ENCODE measurements around the gene UBE3D. TPM values are rescaled to one million over a fixed set of nuclear protein-coding genes. Genes with fewer than 3 reads are reported as not detected.

UBE3D gene
- total RNA-seq, 2 experiments from 2014 or later: 6.7 to 7.6 TPM

DNA sequence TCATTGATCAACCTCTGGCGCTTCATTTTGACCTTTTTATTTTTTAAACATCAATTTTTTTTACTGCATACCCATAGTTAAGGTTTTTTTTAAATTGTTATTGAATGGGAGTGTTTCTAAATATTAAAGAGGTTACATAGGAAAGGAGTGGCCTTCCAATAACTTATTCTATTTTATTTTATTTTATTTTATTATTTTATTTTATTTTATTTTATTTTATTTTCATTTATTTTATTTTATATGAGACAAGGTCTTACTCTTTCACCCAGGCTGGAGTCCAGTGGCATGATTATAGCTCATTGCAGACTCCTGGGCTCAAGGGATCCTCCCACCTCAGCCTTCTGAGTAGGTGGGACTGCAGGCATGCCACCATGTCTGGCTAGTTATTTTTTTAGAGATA lies 32.0 kb upstream of the UBE3D start:
- Mint-ChIP-seq H3K9me3 (peaks cover 2% of the 10 kb centered on the region), H3K4me3 (no peak overlapping the region), H3K27me3 (no peaks in the 10 kb centered on the region), H3K27ac (no peak overlapping the region), H3K36me3 (ENCODE audit: low read depth) (peaks cover 13% of the 10 kb centered on the region), H3K4me1 (ENCODE audit: low read depth) (peaks cover 6% of the 10 kb centered on the region)
- ChIA-PET CTCF (interaction anchor here (4.8 kb wide), 1 partner anchor 31 kb away, joined by 32 read pairs; the partner anchor contains the start of genes DOP1A and UBE3D), POLR2A (no interaction called here)
- no peak for DNase-seq
- ATAC-seq: no peak
- no peak for TF ChIP-seq CTCF (IDR thresholded peaks at IDR 0.05)
- intact Hi-C loops (cut with micrococcal nuclease): no loop called here

GRCh38 chr6:83097204-83097603 lies 31.6 kb upstream of the UBE3D start:
- H3K27ac Mint-ChIP-seq: no peak overlapping the region

GRCh38 chr6:83096791-83097190 lies 31.1 kb upstream of the UBE3D start:
- ChIA-PET CTCF (interaction anchor here (4.8 kb wide), 1 partner anchor 30 kb away, joined by 32 read pairs; the partner anchor contains the start of genes DOP1A and UBE3D), POLR2A (no interaction called here)
- ATAC-seq (no peak), DNase-seq (no peak)
- Mint-ChIP-seq H3K4me1 (ENCODE audit: low read depth) (peaks cover 6% of the 10 kb centered on the region), H3K4me3 (no peak overlapping the region), H3K36me3 (ENCODE audit: low read depth) (peaks cover 5% of the 10 kb centered on the region), H3K9me3 (peaks cover 2% of the 10 kb centered on the region), H3K27ac (no peak overlapping the region), H3K27me3 (no peaks in the 10 kb centered on the region)
- no peak for TF ChIP-seq CTCF (IDR thresholded peaks at IDR 0.05)
- intact Hi-C loops (cut with micrococcal nuclease): no loop called here

More at GRCh38 chr6:83097204-83097603, 31.6 kb upstream of the UBE3D start:
- DNase-seq (no peak), ATAC-seq (no peak)
- ChIA-PET POLR2A (no interaction called here), CTCF (interaction anchor here (4.8 kb wide), 1 partner anchor 31 kb away, joined by 32 read pairs; the partner anchor contains the start of genes DOP1A and UBE3D)
- intact Hi-C loops (cut with micrococcal nuclease): no loop called here
- peaks cover 6% of the 10 kb centered on the region for H3K4me1 Mint-ChIP-seq (ENCODE audit: low read depth)
- H3K9me3 Mint-ChIP-seq: peaks cover 2% of the 10 kb centered on the region
- peaks cover 9% of the 10 kb centered on the region for H3K36me3 Mint-ChIP-seq (ENCODE audit: low read depth)
- TF ChIP-seq CTCF (IDR thresholded peaks at IDR 0.05): no peak
- no peaks in the 10 kb centered on the region for H3K27me3 Mint-ChIP-seq
- no peak overlapping the region for H3K4me3 Mint-ChIP-seq

GRCh38 chr6:83092756-83093399 lies 27.2 kb upstream of the UBE3D start:
- no peak overlapping the region for H3K27ac Mint-ChIP-seq
- ChIA-PET POLR2A (no interaction called here), CTCF (interaction anchor here (9.5 kb wide), 1 partner anchor 26 kb away, joined by 75 read pairs; the partner anchor contains the start of genes DOP1A and UBE3D)
- intact Hi-C loops (cut with micrococcal nuclease): no loop called here
- no peak for DNase-seq
- peaks cover 6% of the 10 kb centered on the region for H3K36me3 Mint-ChIP-seq (ENCODE audit: low read depth)
- H3K27me3 Mint-ChIP-seq: no peaks in the 10 kb centered on the region
- H3K4me3 Mint-ChIP-seq: no peak overlapping the region
- H3K9me3 Mint-ChIP-seq: peaks cover 2% of the 10 kb centered on the region
- no peak for ATAC-seq
- peaks cover 6% of the 10 kb centered on the region for H3K4me1 Mint-ChIP-seq (ENCODE audit: low read depth)
- no peak for TF ChIP-seq CTCF (IDR thresholded peaks at IDR 0.05)

GRCh38 chr6:83086751-83087150 lies 21.1 kb upstream of the UBE3D start:
- CTCF ChIA-PET: interaction anchor here (1.7 to 9.5 kb wide), 3 partner anchors 20 to 129 kb away, joined by 5 to 75 read pairs (median 8); partner anchors contain the start of genes DOP1A and UBE3D
- peak; percentile 95 for ATAC-seq
- peak overlapping the region; percentile 37 for H3K27ac Mint-ChIP-seq
- intact Hi-C loops (cut with micrococcal nuclease): no loop called here
- H3K4me1 Mint-ChIP-seq (ENCODE audit: low read depth): peaks cover 18% of the 10 kb centered on the region
- DNase-seq: no peak
- H3K27me3 Mint-ChIP-seq: no peaks in the 10 kb centered on the region
- H3K36me3 Mint-ChIP-seq (ENCODE audit: low read depth): peaks cover 8% of the 10 kb centered on the region
- H3K9me3 Mint-ChIP-seq: peaks cover 1% of the 10 kb centered on the region
- H3K4me3 Mint-ChIP-seq: peak overlapping the region; percentile 3
- POLR2A ChIA-PET: no interaction called here
- no peak for TF ChIP-seq CTCF (IDR thresholded peaks at IDR 0.05)
